ENCODE measurements around the gene POLR2L. TPM values are rescaled to one million over a fixed set of nuclear protein-coding genes. Genes with fewer than 3 reads are reported as not detected.

POLR2L gene
- total and polyA plus RNA-seq, 2 experiments from 2014 or later = 113 to 804 TPM

DNA sequence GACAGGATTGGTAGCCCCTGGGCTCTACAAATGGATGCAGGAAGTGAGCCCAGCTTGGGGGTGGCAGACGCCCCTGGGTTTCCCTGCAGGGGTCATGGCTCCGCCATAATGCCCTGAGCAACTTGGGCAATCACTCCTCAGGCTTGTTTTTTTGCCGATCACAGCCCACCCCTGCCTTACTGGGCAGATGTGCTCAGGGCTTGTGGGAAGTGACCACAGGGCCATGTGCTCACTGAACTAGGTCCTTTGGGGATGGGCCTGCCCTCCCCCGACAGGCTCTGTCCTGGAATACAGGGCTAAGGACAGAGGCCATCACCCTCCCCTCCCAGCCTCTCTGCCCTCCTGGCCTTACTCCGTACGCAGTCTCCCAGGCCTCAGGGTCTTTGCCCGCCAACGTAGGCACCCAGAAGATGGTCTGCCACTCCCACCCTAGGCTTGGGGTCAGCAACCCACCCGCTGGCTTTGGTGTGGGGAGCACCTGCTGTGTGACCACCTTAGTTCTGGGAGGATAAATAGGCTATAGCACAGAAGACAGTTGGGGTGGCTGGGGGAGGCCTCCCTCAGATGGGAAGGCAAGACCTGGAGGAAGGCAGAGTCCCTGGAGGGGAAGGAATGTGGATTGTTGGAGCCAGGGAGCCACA, 28.8 kb downstream of the POLR2L start:
- H3K4me2 ChIP-seq (ENCODE audit: unreplicated experiment) = no peak overlapping the region
- 67 to 70% methylated on average over 9 of the region's 9 CpGs for WGBS, 2 experiments (ENCODE audit: low coverage in 1 of 2, low lambda C conversion rate in 2 of 2, missing lambda C conversion rate in 2 of 2)

DNA sequence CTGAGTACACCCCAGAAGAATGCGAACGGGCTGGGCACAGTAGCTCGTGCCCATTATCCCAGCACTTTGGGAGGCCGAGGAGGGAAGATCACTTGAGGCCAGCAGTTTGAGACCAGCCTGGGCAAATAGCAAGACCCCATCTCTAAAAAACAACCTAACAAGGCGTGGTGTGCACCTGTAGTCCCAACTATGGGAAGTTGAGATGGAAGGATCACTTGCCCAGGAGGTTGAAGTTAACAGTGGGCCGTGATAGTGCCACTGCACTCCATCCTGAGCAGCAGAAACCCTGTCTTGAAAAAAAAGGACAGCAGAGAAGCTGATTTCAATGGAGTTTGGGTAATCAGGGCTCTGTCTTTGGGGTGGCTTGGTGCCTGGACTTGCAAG, 29.3 kb downstream of the POLR2L start:
- Histone ChIP-seq H3K9ac (no peak overlapping the region), H3K79me2 (ENCODE audit: insufficient read depth) (peaks cover 48% of the 10 kb centered on the region)
- 75 to 79% methylated on average over 6 of the region's 6 CpGs for WGBS, 2 experiments (ENCODE audit: low coverage in 1 of 2, low lambda C conversion rate in 2 of 2, missing lambda C conversion rate in 2 of 2)

More for the DNA sequence above, 28.8 kb downstream of the POLR2L start:
- H4K20me1 ChIP-seq (ENCODE audit: insufficient read depth) = no peaks in the 10 kb centered on the region; the same call in 1 of the 2 replicates
- no peaks in the 10 kb centered on the region for H3K9me2 ChIP-seq (ENCODE audit: insufficient read depth)
- peaks cover 15% of the 10 kb centered on the region for H3K4me1 ChIP-seq (ENCODE audit: insufficient read depth)
- H3K27ac ChIP-seq = no peak overlapping the region
- TF ChIP-seq EZH2phosphoT487 (IDR thresholded peaks at IDR 0.05; ENCODE audit: insufficient read depth, low read depth) = no peak
- no peak for TF ChIP-seq EZH2 (IDR thresholded peaks at IDR 0.05; ENCODE audit: insufficient read depth, poor library complexity, severe bottlenecking)
- H3K36me3 ChIP-seq (ENCODE audit: low read depth) = peaks cover 19% of the 10 kb centered on the region
- H3K9ac ChIP-seq = no peak overlapping the region
- DNase-seq = no peak
- H3K9me3 ChIP-seq (ENCODE audit: low read depth) = no peaks in the 10 kb centered on the region
- H3K27me3 ChIP-seq (replicated peaks; ENCODE audit: insufficient read depth) = no peaks in the 10 kb centered on the region
- no peak overlapping the region for H3K4me3 ChIP-seq
- in situ Hi-C loops (cut with MboI) = no loop called here
- peaks cover 37% of the 10 kb centered on the region for H3F3A ChIP-seq (ENCODE audit: insufficient read depth)
- H3K79me2 ChIP-seq (ENCODE audit: insufficient read depth) = peaks cover 43% of the 10 kb centered on the region
- no peak overlapping the region for H2AFZ ChIP-seq

DNA sequence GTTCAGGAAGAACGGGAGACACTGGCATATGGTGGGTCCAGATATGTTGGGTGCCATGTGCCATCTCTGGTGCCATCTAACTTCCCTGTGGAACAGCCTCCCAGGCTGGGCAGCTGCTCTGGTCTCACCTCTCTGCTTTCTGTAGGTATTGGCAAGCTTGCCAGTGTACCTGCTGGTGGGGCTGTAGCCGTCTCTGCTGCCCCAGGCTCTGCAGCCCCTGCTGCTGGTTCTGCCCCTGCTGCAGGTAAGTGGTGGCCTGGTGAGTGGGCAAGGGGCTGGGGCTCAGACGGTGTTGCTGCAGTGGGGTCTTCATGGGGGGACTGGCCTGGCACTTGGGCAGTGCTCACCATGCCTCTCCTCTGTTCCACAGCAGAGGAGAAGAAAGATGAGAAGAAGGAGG, 29.9 kb downstream of the POLR2L start:
- no peaks in the 10 kb centered on the region for H3K9me2 ChIP-seq (ENCODE audit: insufficient read depth)
- peaks cover 20% of the 10 kb centered on the region for H3K4me1 ChIP-seq (ENCODE audit: insufficient read depth)
- 79 to 84% methylated on average over 3 of the region's 3 CpGs for WGBS, 2 experiments (ENCODE audit: low coverage in 1 of 2, low lambda C conversion rate in 2 of 2, missing lambda C conversion rate in 2 of 2)
- H3K79me2 ChIP-seq (ENCODE audit: insufficient read depth) = peaks cover 55% of the 10 kb centered on the region
- H3K9ac ChIP-seq = peak overlapping the region; percentile 95; the same call in 1 of the 2 replicates
- TF ChIP-seq EZH2phosphoT487 (IDR thresholded peaks at IDR 0.05; ENCODE audit: insufficient read depth, low read depth) = no peak
- TF ChIP-seq EZH2 (IDR thresholded peaks at IDR 0.05; ENCODE audit: insufficient read depth, poor library complexity, severe bottlenecking) = no peak
- H4K20me1 ChIP-seq (ENCODE audit: insufficient read depth) = no peaks in the 10 kb centered on the region; the same call in 1 of the 2 replicates
- no peaks in the 10 kb centered on the region for H3K27me3 ChIP-seq (replicated peaks; ENCODE audit: insufficient read depth)
- no peak for DNase-seq
- peaks cover 34% of the 10 kb centered on the region for H3F3A ChIP-seq (ENCODE audit: insufficient read depth)
- peaks cover 19% of the 10 kb centered on the region for H3K36me3 ChIP-seq (ENCODE audit: low read depth)
- H3K4me3 ChIP-seq = no peak overlapping the region
- no peak overlapping the region for H3K4me2 ChIP-seq (ENCODE audit: unreplicated experiment)
- H3K9me3 ChIP-seq (ENCODE audit: low read depth) = no peaks in the 10 kb centered on the region
- H3K27ac ChIP-seq = no peak overlapping the region
- in situ Hi-C loops (cut with MboI) = no loop called here
- H2AFZ ChIP-seq = no peak overlapping the region

More for the DNA sequence above, 29.3 kb downstream of the POLR2L start:
- no peak for DNase-seq
- no peaks in the 10 kb centered on the region for H3K9me2 ChIP-seq (ENCODE audit: insufficient read depth)
- H3K27ac ChIP-seq = no peak overlapping the region
- in situ Hi-C loops (cut with MboI) = no loop called here
- peaks cover 16% of the 10 kb centered on the region for H3K4me1 ChIP-seq (ENCODE audit: insufficient read depth)
- no peaks in the 10 kb centered on the region for H3K9me3 ChIP-seq (ENCODE audit: low read depth)
- no peak overlapping the region for H2AFZ ChIP-seq
- no peak overlapping the region for H3K4me2 ChIP-seq (ENCODE audit: unreplicated experiment)
- H3F3A ChIP-seq (ENCODE audit: insufficient read depth) = peaks cover 34% of the 10 kb centered on the region
- no peaks in the 10 kb centered on the region; the same call in 1 of the 2 replicates for H4K20me1 ChIP-seq (ENCODE audit: insufficient read depth)
- no peaks in the 10 kb centered on the region for H3K27me3 ChIP-seq (replicated peaks; ENCODE audit: insufficient read depth)
- TF ChIP-seq EZH2 (IDR thresholded peaks at IDR 0.05; ENCODE audit: insufficient read depth, poor library complexity, severe bottlenecking) (no peak), EZH2phosphoT487 (IDR thresholded peaks at IDR 0.05; ENCODE audit: insufficient read depth, low read depth) (no peak)
- H3K36me3 ChIP-seq (ENCODE audit: low read depth) = peaks cover 19% of the 10 kb centered on the region
- no peak overlapping the region for H3K4me3 ChIP-seq

DNA sequence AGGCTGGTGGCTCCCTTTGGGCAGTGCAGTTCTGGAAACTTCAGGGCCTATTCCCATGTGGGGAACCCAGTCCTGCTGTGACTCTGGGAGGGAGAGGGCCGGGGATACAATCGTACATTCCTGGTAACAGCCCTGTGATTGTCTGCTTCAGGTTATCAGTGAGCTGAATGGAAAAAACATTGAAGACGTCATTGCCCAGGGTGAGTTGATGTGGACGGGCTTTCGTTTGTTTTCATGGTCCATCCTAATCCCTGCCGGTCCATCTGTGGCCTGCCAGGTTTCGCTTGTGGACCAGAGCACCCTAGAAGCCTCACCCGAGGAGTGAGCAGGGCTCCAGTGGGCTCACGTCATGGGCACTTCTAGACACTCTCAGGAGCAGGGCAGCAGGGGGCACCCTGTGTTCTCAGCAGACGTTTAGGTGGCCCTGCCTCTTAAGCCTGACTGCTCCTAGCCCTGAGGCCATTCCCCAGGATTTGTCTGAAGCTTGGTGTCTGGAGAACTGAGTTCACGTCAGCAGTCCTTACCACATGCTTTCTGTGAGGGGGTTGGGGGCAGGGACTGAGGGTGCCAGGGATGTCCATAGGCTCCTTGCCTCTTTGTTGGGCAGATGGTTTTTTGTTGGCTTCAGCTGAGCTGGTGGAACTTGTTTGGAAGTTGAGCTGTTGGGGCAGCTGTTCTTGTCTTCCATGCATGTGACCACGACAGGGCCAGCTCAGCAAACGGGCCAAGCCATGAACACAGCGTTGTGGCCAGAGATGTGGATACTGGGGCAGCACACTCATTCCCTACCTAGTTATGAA, 30.7 kb downstream of the POLR2L start:
- peaks cover 63% of the 10 kb centered on the region for H3K79me2 ChIP-seq (ENCODE audit: insufficient read depth)
- in situ Hi-C loops (cut with MboI) = no loop called here

More for the DNA sequence above, 30.7 kb downstream of the POLR2L start:
- peaks cover 34% of the 10 kb centered on the region for H3F3A ChIP-seq (ENCODE audit: insufficient read depth)
- H3K9ac ChIP-seq = peak overlapping the region; percentile 95
- DNase-seq = peak; percentile 57
- H3K4me2 ChIP-seq (ENCODE audit: unreplicated experiment) = peak overlapping the region; percentile 94
- no peak for TF ChIP-seq EZH2phosphoT487 (IDR thresholded peaks at IDR 0.05; ENCODE audit: insufficient read depth, low read depth)
- no peak for TF ChIP-seq EZH2 (IDR thresholded peaks at IDR 0.05; ENCODE audit: insufficient read depth, poor library complexity, severe bottlenecking)
- peak overlapping the region; percentile 32; the same call in 1 of the 2 replicates for H3K27ac ChIP-seq
- no peaks in the 10 kb centered on the region for H3K9me2 ChIP-seq (ENCODE audit: insufficient read depth)
- H3K27me3 ChIP-seq (replicated peaks; ENCODE audit: insufficient read depth) = no peaks in the 10 kb centered on the region
- peaks cover 20% of the 10 kb centered on the region for H3K4me1 ChIP-seq (ENCODE audit: insufficient read depth)
- H3K4me3 ChIP-seq = peak overlapping the region; percentile 86
- H4K20me1 ChIP-seq (ENCODE audit: insufficient read depth) = no peaks in the 10 kb centered on the region; the same call in 1 of the 2 replicates
- WGBS, 2 experiments (ENCODE audit: low coverage in 1 of 2, low lambda C conversion rate in 2 of 2, missing lambda C conversion rate in 2 of 2) = 69 to 70% methylated on average over 14 of the region's 14 CpGs
- peaks cover 19% of the 10 kb centered on the region for H3K36me3 ChIP-seq (ENCODE audit: low read depth)
- no peaks in the 10 kb centered on the region for H3K9me3 ChIP-seq (ENCODE audit: low read depth)
- H2AFZ ChIP-seq = no peak overlapping the region

Measured in GM23248 (cell line).